ENCODE results near the gene FAM13A.

DNA sequence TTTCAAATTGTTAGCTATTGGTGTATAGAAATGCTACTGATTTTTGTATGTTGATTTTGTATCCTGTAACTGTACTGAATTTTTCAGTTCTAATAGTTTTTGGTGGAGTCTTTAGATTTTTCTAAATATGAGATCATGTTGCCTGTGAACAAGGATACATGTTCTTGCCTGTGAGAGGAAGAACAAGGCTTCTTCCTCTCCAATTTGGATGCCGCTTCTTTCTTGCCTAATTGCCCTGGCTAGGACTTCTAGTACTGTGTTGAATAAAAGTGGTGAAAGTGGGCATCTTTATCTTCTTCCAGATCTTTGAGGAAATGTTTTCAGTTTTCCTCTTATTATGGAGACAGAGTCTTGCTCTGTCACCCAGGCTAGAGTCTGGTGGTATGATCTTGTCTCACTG is 343.2 kb downstream of the FAM13A start:
- TF ChIP-seq POLR2AphosphoS5 (IDR thresholded peaks at IDR 0.05; ENCODE audit: low read depth, low read length): no peak
- TF ChIP-seq POLR2A (IDR thresholded peaks at IDR 0.05; ENCODE audit: low read depth, low read length): no peak
- TF ChIP-seq TAF1 (IDR thresholded peaks at IDR 0.05; ENCODE audit: low read depth, low read length): no peak
- no peak for TF ChIP-seq POU2F2 (IDR thresholded peaks at IDR 0.05; ENCODE audit: low read depth, low read length)
- no peak for TF ChIP-seq PAX5 (IDR thresholded peaks at IDR 0.05; ENCODE audit: insufficient read depth, low read length, severe bottlenecking)
- no peak for TF ChIP-seq SPI1 (IDR thresholded peaks at IDR 0.05; ENCODE audit: low read depth, low read length)

Data from GM12891 (cell line).